ENCODE data around the gene KLHL29.

KLHL29 gene

DNA sequence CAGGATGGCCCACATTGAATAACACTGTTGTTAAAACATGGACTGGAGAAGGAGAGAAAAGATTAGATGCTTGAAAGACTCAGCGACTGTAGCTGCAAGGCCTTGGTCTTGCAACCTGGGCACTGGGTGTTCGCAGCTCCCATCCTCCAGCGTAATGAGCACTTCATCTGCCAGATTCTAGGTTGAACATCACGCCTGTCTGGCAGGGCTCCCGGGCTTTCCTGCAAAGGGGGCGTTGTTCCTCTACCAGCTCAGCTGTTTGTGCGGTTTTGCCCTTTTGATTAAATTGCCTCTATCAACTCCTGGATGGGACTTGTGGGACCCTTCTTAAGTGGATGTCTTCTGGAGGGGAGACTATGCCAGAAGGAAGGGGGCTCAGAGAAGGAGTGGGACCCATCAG lies 215.4 kb downstream of the KLHL29 start:
- DNase-seq: peak; percentile 62

DNA sequence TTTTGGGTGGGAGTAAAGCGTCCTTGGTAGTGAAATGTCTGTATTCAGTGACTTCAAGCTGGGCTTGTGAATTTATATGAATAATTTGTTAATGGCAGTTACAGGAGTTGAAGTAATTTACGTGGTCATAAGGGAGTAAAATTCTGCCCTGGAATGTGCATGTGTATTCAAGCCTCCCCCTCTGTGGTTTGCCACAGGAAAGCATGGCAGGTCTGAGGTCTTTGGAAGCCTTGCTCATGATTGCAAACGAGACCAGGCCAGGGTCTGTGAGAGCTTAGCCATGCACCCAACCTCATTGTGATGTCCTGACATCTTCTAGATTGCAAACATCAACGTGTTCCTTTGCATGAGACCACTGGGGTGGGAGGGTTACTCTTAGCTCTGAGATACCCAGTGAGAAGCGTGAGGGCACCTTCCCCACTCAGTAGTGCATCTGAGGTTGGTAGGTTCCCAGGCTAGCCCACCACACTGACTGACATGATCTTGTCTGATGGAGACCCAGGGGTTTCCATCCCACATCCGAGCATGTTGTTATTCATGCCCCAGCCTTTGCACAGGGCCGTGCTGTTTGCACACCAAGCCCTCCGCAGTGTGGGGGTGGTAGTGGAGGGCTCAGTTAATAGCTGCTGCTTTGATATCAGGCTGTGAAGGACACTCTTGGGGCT lies 216.5 kb downstream of the KLHL29 start:
- DNase-seq: no peak

GRCh38 chr2:23602116-23602515 lies 217.1 kb downstream of the KLHL29 start:
- DNase-seq: no peak

DNA sequence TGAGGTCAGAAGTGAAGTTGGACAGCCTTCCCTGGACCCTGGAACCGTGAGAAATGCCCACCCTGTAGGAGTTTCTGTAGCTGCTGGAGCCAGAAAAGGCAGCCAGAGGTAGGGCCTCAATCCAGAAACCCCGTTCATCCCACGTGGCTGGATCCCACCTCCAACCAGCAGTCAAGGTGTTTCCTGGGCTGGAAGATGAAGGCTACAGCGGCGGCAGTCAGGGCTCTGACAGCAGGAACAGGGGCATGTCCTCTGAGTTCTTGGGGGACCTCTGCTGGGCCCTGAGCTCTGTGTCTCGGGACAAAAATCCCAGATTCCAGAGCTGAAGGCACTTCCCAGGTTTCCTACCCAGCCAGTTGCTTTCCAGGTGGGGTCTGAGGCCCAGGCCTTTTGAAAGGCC lies 218.2 kb downstream of the KLHL29 start:
- DNase-seq: no peak

DNA sequence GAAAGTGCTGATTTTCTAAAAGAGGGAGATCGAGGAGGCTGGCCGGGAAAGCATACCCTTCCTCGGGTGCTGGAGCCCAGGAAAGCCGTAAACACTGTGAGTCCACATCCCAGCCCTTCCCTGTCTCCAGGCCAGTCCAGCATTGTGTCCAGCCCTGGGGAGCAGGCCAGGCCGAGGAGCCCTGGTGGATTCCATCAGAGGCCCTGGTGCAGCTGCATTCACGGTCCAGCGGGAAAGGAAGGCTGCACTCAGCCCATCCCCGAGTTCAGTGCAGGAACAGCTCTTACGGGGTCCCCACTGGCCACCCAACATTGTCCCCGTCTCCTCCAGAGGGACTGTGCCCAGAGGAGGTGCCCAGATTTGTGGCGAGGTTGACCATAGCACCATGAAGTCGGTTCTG lies 218.6 kb downstream of the KLHL29 start:
- no peak for DNase-seq

DNA sequence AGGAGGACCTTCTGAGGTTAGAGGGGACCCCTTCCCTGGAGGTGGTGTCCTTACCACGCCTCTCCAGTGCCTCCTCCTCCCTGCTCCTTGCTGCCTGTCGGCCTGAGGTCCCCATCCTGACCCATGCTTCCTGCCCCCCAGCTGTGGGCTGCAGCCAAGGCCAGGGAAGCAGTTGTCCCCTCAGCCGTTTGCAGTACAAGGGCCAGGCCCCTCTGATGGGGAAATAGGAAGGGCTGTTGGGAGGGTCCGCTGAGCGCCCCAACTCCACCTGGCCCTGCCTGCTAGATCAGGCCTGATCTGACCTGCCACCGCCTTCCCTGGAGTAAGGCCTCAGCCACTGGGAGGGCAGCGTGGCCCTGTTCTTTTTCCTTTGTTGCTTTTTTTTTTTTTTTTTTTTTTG lies 219.8 kb downstream of the KLHL29 start:
- DNase-seq: no peak

GRCh38 chr2:23605236-23605635 lies 220.3 kb downstream of the KLHL29 start:
- DNase-seq: no peak

- DNase-seq: no peak
These were observed 221.2 kb downstream of the KLHL29 start for GRCh38 chr2:23606196-23606595.

DNA sequence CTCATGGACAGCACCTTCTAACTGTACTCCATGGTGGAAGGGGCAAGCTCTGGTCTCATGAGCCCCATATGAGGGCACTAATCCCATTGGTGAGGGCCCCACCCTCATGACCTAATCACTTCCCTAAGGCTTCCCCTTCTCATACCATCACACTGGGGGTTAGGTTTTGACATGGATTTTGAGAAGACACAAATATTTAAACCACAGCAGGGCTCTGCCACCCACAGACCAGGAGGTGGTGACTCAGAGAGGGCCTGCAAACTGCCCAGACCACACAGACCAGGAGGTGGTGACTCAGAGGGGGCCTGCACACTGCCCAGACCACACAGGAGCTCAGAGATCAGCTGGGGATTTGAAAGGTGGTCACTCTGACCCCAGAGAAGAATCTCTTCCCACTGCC lies 222.0 kb downstream of the KLHL29 start:
- no peak for DNase-seq

DNA sequence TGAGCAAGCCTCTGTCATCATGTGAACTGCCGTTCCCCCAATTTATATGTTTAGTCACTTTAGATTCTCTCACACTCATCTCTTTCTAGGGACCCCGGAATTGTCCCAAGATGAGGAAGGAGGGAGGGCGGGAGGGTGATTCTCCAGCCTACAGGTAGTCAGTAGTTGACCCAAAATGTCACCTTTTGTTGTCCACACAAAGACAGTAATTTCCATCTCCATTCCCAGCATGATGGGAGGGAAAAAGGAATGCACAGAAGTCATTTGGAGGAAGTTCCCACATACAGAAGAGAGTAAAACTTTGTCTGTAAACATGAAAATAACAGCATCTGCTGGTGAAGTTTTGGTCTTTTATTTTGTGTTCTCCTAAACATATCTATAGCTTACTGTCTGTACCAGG lies 222.9 kb downstream of the KLHL29 start:
- no peak for DNase-seq

GRCh38 chr2:23609254-23609653 lies 224.3 kb downstream of the KLHL29 start:
- no peak for DNase-seq

DNA sequence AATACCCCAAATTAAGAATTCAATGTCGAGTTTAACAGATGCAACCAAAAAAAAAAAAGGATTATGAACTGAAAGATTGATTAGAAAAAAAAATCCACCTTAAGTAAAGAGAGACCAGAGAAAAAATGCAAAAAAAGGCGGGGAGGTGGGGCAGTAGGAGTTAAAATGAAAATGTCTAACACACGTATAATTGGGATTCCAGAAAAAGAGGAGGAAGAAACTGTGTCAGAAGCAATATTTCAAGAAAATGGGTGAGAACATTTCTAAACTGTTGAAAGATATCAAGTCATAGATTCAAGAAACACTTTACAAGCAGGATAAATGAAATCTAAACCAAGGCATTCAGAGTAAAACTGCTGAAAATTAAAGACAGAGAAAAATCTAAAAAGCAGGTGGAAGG lies 226.9 kb downstream of the KLHL29 start:
- DNase-seq: no peak

GRCh38 chr2:23614701-23615100 lies 229.7 kb downstream of the KLHL29 start:
- DNase-seq: no peak

GRCh38 chr2:23615216-23616020 lies 230.4 kb downstream of the KLHL29 start:
- no peak for DNase-seq

- no peak for DNase-seq
These were observed 231.7 kb downstream of the KLHL29 start for GRCh38 chr2:23616630-23617029.

- DNase-seq: peak; percentile 27
These were observed 232.3 kb downstream of the KLHL29 start for GRCh38 chr2:23617167-23617810.

DNA sequence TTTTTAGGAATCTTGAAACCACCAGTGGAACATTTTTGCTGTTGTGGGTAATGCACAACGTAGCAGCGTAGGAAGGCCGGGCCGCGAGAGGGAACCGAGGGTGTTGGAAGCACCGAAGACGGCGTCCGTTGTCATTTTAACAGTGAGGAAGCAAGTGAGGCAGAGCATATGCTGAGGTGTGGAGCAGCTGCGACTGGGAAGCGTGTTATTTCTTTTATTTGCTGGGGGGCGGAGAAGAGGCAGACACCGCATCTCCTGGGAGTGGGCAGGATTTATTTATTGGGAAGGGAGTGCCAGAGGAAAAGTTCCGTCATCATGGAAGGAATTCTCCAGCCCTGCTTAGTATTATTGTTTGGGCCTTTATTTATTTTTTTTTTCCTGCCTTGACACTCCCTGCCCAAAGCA lies 232.8 kb downstream of the KLHL29 start:
- no peak for DNase-seq

DNA sequence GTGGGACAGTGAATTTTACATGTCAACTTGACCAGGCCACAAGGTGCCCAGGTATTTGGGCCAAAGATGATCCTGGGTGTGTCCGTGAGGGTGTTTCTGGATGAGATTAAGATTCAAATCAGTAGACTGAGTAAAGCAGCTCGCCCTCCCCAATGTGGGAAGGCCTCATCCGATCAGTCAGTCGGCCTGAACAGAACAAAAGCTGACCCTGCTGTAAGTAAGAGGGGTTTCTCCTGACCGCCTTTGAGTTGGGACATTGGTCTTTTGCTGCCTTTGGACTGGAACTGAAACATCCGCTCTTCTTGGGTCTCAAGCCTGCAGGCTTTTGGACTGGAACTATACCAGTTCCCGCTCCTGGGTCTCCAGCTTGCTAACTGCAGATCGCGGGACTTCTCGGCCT lies 233.3 kb downstream of the KLHL29 start:
- no peak for DNase-seq

GRCh38 chr2:23618794-23619530 lies 234.0 kb downstream of the KLHL29 start:
- DNase-seq: no peak

DNA sequence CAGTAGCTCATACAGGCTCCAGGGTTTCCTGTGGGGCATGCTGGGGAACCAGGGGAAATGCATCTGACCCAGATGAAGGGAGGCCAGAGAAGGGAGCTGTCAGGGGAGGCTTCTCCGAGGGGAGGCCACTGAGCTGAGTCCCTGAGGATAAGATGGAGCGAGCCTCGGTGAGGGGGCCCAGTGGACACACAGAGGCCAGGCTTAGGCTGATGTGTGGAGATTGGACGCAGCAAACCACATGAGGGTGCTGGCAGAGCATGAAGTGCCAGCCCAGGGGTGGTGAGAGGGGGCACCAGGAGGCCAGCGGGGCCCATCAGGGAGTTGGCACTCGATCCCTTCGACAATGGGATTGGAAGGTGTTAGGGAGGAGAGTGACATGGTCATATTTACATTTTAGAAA lies 235.0 kb downstream of the KLHL29 start:
- no peak for DNase-seq

- no peak for DNase-seq
These were observed 235.9 kb downstream of the KLHL29 start for GRCh38 chr2:23620841-23621341.

- no peak for DNase-seq
These were observed 236.6 kb downstream of the KLHL29 start for GRCh38 chr2:23621616-23622015.

- no peak for DNase-seq
These were observed 237.5 kb downstream of the KLHL29 start for GRCh38 chr2:23622466-23622865.

Data from NCI-H2029 (cell line).